ENCODE results near the gene BICDL2.

Gene BICDL2

GRCh38 chr16:3010510-3010909 lies 26.2 kb downstream of the BICDL2 start:
- DNase-seq (ENCODE audit: low read depth), result no peak

GRCh38 chr16:3009568-3010390 lies 27.0 kb downstream of the BICDL2 start:
- no peak for DNase-seq (ENCODE audit: low read depth)

- no peak for DNase-seq (ENCODE audit: low read depth)
These were observed 28.1 kb downstream of the BICDL2 start for GRCh38 chr16:3008690-3009037.

GRCh38 chr16:3007957-3008689 lies 28.6 kb downstream of the BICDL2 start:
- no peak for DNase-seq (ENCODE audit: low read depth)

GRCh38 chr16:3007059-3007956 lies 29.4 kb downstream of the BICDL2 start:
- DNase-seq (ENCODE audit: low read depth), result no peak

- no peak for DNase-seq (ENCODE audit: low read depth)
These were observed 31.9 kb downstream of the BICDL2 start for GRCh38 chr16:3004781-3005284.

- DNase-seq (ENCODE audit: low read depth), result no peak
These were observed 32.4 kb downstream of the BICDL2 start for GRCh38 chr16:3004319-3004718.

GRCh38 chr16:3003582-3004270 lies 33.0 kb downstream of the BICDL2 start:
- DNase-seq (ENCODE audit: low read depth), result peak; percentile 96

GRCh38 chr16:3001316-3001715 lies 35.4 kb downstream of the BICDL2 start:
- no peak for DNase-seq (ENCODE audit: low read depth)

GRCh38 chr16:3000540-3000939 lies 36.2 kb downstream of the BICDL2 start:
- no peak for DNase-seq (ENCODE audit: low read depth)

GRCh38 chr16:2999929-3000328 lies 36.8 kb downstream of the BICDL2 start:
- no peak for DNase-seq (ENCODE audit: low read depth)

GRCh38 chr16:2996298-2996697 lies 40.4 kb downstream of the BICDL2 start:
- no peak for DNase-seq (ENCODE audit: low read depth)

- DNase-seq (ENCODE audit: low read depth), result no peak
These were observed 44.2 kb downstream of the BICDL2 start for GRCh38 chr16:2992383-2993081.

- DNase-seq (ENCODE audit: low read depth), result no peak
These were observed 45.0 kb downstream of the BICDL2 start for GRCh38 chr16:2991566-2992261.

GRCh38 chr16:2990891-2991290 lies 45.9 kb downstream of the BICDL2 start:
- no peak for DNase-seq (ENCODE audit: low read depth)

GRCh38 chr16:2988590-2989099 lies 48.1 kb downstream of the BICDL2 start:
- DNase-seq (ENCODE audit: low read depth), result no peak

GRCh38 chr16:2987833-2988232 lies 48.9 kb downstream of the BICDL2 start:
- DNase-seq (ENCODE audit: low read depth), result no peak

- no peak for DNase-seq (ENCODE audit: low read depth)
These were observed 49.5 kb downstream of the BICDL2 start for GRCh38 chr16:2987286-2987685.

- no peak for DNase-seq (ENCODE audit: low read depth)
These were observed 50.0 kb downstream of the BICDL2 start for GRCh38 chr16:2986623-2987188.

GRCh38 chr16:2985893-2986355 lies 50.8 kb downstream of the BICDL2 start:
- no peak for DNase-seq (ENCODE audit: low read depth)
